ENCODE measurements around the gene SERPINB2.

Gene SERPINB2

GRCh38 chr18:63887424-63887823 is at the start of gene SERPINB2:
Gene SERPINB2 (plus strand): TSS chr18:63887705. CDS start chr18:63891445, 3,740 bp downstream.
- DNase-seq = no peak

DNA sequence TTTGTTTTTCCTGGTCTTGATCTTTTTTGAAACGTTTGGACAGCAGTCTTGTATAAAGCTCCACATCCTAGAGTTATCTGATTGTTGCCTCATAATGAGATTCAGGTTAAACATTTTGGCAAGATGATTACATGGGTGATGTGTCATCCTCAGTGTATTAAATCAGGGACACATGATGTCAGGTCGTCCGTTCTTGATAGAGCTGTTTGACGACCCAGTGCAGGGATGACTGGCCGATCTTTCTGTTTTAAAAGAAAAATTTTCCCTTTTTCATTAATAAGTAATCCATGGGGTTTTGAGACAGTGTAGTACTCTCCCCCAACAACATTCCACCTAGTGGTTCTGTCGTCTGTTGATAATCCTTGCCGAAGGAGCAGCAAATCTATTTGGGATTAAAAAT is 44.5 kb upstream of the SERPINB2 start:
- DNase-seq = no peak

DNA sequence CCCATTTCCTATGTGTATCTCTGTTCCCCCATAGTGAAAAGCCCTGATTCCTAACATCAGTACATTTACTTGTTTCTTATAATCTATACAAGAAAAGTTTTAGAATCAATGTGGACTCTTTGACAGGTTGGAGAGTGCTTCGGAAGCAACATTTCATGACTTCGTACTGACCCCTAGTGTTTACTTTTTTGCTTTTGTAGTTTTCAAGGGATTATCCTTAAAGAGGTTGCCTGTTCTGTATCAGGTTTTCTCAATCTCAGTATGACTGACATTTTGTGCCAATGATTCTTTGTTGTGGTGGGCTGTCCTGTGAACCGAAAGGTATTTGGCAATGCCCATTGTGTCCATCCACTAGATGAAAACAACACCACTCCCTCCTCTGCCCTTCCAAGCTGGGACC is 43.3 kb upstream of the SERPINB2 start:
- DNase-seq = no peak

GRCh38 chr18:63848159-63848558 is 39.3 kb upstream of the SERPINB2 start:
- no peak for DNase-seq

GRCh38 chr18:63850020-63850419 is 37.5 kb upstream of the SERPINB2 start:
- DNase-seq = no peak

GRCh38 chr18:63850636-63851035 is 36.9 kb upstream of the SERPINB2 start:
- DNase-seq = no peak

- no peak for DNase-seq
Measured at GRCh38 chr18:63858456-63858855, 29.0 kb upstream of the SERPINB2 start.

- no peak for DNase-seq
Measured at GRCh38 chr18:63859781-63860475, 27.6 kb upstream of the SERPINB2 start.

DNA sequence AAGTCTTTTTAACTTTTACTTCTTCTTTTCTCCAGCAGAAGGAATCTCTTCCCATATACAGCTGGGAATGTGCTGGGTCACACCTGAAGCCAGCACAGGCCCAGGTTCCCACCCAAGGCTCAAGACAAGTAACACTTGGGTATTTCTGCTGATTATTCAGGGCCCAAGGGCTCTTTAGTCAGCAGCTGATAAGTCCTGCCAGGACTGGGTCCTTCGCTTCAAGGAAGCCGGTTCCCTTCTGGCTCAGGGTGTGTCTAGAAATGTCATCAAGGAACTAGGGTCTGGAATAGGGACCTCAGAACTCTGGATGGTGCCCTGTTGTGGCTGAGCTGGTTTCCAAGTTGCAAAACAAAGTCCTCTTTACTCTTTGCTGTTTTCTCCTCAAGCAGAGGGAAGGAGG is 27.0 kb upstream of the SERPINB2 start:
- no peak for DNase-seq

- no peak for DNase-seq
Measured at GRCh38 chr18:63867368-63868125, 20.0 kb upstream of the SERPINB2 start.

DNA sequence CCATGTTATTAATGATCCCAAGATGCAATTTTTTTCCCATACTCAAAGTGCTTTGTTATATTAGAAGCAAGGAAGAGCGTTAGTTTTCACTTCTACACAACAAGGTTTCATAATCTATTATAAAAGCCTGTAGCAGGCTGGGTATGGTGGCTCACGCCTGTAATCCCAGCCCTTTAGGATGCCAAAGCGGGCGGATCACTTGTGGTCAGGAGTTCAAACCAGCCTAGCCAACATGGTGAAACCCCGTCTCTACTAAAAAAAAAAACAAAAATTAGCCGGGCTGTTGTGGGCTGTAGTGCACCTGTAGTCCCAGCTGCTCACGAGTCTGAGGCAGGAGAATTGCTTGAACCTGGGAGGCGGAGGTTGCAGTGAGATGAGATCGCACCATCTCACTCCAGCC is 19.0 kb upstream of the SERPINB2 start:
- no peak for DNase-seq

DNA sequence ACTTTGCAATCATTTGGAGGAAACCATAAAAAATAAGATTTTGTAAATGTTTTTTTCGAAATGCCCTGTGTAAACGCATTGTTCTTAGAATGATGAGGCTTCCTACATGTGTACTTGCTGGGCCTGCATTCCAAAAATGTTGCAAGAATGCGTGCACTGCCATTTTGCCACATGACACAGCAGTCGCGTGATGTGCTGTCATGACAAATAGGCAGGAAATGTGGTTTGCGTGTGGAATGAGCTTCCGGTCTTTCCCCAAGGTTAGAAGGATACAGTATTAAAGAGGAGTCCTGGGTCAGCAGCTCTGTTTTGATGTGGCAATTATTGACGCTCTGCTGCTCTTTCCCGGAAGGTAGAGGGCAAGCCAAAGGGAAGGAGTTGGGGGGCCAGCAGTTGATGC is 18.1 kb upstream of the SERPINB2 start:
- no peak for DNase-seq

GRCh38 chr18:63869851-63870250 is 17.7 kb upstream of the SERPINB2 start:
- DNase-seq = no peak

DNA sequence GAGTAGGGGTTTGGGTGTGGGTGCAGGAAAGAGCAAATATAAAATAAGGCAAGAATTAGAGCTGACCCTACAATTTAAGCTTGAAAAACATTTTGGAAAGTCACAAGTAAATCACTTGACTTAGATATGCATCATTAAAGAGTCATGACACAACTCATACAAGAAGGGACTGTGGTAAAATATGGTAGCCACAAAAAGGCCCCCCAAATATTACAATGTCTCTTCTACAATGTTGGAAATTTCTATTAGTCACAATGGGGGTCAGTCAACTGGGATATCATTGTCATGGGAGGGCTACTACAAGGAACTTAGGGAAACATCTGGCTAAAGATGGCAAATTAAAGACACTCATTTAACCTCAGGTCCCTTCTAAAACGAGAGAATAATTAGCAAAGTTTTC is 15.7 kb upstream of the SERPINB2 start:
- no peak for DNase-seq

GRCh38 chr18:63872586-63872985 is 14.9 kb upstream of the SERPINB2 start:
- no peak for DNase-seq

DNA sequence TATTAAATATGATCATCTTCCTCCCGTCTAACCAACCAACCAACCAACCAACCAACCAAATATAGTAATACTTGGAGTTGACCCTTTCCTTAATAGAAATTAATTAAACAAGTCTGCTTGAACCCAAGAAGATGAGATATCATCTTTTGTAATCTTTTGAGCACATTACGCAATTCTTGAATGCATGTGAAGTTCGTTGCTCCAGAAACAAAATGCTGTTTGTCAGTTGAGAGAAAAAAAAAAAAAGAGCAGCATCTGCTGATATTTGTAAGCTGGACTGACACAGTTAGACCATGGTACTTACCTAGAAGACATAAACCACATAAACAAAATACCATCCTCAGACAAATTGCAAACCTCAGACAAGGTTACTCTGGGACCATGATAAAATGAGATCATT is 9.2 kb upstream of the SERPINB2 start:
- DNase-seq = no peak

DNA sequence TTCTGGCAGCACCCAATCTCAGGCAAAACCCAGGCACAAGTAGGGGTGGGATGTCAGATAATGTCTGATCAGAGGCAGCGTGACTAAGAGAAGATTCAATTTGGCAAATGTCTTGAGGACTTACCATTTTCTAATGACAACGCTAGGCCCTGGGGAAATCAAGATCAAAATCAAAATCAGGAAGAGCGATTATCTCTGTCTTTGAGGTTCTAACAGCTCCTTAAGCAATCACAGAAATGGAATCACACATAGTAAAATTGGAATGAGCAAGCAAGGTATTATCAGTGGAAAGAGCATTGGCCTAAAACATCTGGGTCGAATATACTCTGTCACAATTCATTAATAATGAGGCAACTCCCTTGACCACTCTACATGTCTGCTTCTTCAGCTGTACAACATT is 8.6 kb upstream of the SERPINB2 start:
- DNase-seq = no peak

DNA sequence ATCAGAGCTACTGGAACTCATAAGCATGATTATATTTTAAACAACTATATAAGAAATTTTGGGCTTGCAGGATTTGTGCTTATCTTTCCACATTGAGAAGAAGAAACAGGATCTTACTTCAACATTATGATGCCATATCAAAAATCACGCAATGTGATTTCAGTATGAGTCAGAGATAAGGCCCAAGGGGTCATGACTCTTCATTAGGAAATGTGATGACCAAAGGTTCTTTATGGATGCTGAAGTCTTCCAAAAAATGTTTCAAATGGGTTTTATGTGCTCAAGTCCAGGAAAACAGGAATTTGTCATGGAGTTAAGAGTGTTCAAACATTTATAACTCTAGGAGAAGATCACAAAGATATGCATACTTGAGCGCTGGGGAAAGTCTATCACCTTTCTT is 7.8 kb upstream of the SERPINB2 start:
- DNase-seq = no peak

DNA sequence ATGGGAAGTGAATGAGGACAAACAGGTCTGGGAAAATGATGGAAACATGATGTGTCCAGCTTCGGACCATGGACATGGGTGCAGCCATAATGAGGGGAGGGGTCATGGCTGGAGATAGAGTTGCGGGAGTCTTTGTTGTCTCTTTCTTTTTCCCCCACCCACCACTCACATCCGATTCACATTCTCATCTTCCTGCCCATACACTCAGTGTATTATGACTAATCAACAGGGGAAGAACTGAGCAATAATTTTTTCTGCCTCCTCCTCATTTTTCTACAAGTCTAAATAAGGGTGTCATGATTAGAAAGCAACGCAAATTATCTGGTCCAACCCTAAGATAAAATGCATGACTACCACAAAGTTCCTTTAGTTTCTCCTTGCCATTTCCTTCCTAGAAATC is 5.7 kb upstream of the SERPINB2 start:
- no peak for DNase-seq

GRCh38 chr18:63882333-63883141 is 5.0 kb upstream of the SERPINB2 start:
- no peak for DNase-seq

DNA sequence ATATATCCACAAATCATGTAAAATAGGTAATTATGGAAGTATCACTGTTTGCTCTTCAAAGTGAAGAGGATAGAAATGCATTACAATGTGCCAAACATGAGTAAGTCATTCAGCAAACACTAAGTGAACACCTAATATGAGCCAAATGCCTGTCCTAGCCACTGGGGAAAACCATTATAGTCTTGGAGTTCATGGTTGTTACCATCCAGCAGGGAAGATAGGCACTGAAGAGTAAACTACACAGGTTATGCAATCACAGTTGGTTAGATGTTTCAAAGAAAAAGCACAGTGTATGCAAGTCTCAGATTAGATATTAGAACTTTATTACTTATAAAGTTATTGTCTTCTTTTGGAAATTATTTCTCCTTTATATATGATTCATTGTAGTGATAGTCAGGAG is 3.9 kb upstream of the SERPINB2 start:
- no peak for DNase-seq

DNA sequence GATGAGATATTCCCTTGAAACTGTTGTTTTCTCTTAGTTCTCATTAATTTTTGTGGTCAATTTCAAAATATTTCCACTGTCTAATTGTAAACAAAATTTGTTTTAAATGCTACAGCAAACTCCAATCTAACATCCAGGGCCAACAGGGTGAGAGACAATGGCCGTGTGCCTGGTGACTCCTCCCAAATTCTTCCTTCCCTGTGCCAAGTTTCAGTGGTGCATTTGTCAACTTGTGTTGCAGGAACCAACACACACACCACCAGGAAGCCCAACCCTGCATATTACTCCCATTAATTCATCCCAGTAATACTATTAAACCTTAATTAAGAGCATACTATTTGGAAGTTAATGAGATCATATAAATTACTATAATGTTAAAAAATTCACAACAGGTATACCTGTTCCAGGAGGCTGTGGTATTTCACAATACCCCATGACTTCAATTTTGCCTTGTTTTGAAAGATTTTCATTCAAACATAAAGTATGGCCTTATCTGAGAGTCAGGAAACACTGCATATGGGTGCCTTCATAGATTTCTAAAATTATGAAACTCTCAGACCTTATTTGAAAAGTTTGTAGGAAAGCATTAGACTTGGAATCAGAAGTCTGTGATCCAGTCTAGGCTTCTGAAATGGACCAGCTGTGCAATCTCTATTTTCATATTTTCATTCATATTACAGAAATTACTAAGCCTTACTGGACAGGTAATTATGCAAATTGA is 1.1 kb downstream of the SERPINB2 start:
- no peak for DNase-seq

GRCh38 chr18:63889626-63890025 is 2.1 kb downstream of the SERPINB2 start:
- DNase-seq = no peak

All from stimulated activated CD4-positive, alpha-beta T cell treated with anti-CD3 and anti-CD28 coated beads, Interleukin-2, amount 100 ng/mL, for 48 hours (primary cell).